Body of pancreas (tissue), 4 donors: ENCODE results near the gene TP53BP2. TPM values are rescaled to one million over a fixed set of nuclear protein-coding genes. Genes with fewer than 3 reads are reported as not detected.

ENCODE experiments used
- ATAC-seq: fragments of 150-250 bp; one replicate; pipeline ENCODE4 v1.9.1; 2016
- DNase-seq, 4 donors: peaks; one replicate each; pipeline ENCODE4 v3.0.0-alpha.2; 2019
- H3K27ac ChIP-seq, 4 donors: fragments of 200-600 bp; sonication (generic); 1 replicate in 3 of 4; 2 replicates in 1 of 4; pipeline versions ENCODE4 v1.5.1 to v1.6.1; 2016 to 2019; ENCODE audit warnings: mild to moderate bottlenecking in 1 of 4, mixed read lengths in 1 of 4, moderate library complexity in 1 of 4
- H3K27me3 ChIP-seq, 2 donors: fragments of 200-600 bp; sonication (generic); one replicate each; pipeline ENCODE4 v1.6.0; 2016; ENCODE audit warnings: mild to moderate bottlenecking in 1 of 2
- H3K36me3 ChIP-seq, 2 donors: fragments of 200-600 bp; sonication (generic); replicated peaks in 1 of 2; 2 replicates each; pipeline ENCODE4 v1.5.1; 2016; ENCODE audit warnings: low read depth in 2 of 2; ENCODE audit not compliant: insufficient read depth in 1 of 2
- H3K4me1 ChIP-seq: fragments of 200-600 bp; sonication (generic); one replicate; pipeline ENCODE4 v1.6.0; 2016
- H3K4me3 ChIP-seq, 2 donors: fragments of 200-600 bp; sonication (generic); 1 replicate in 1 of 2; 2 replicates in 1 of 2; pipeline ENCODE4 v1.5.1; 2016 to 2019
- H3K9me3 ChIP-seq, 3 donors: fragments of 200-600 bp; sonication (generic); 1 replicate in 2 of 3; 2 replicates in 1 of 3; pipeline ENCODE4 v1.5.1; 2016
- POLR2A ChIP-seq, 3 donors: fragments of 450-650 bp; IDR thresholded peaks; one replicate each; pipeline ENCODE4 v1.6.1; 2016; ENCODE audit warnings: antibody characterized with exemption in 3 of 3, mild to moderate bottlenecking in 2 of 3
- WGBS, 2 donors: methylation state at CpG; one replicate each; pipeline ENCODE4 v1.1.5; 2017; 5-methylcytosine and 5-hydroxymethylcytosine counted together
- intact Hi-C: fragments of 100-400 bp; cut with DNase I; formaldehyde crosslinking; loops from one replicate; pipeline ENCODE4 v1.15.1; 2023
- total RNA-seq, 2 donors: library from RNA; depleted of rRNA; stranded (reverse); fragments of >200 nt; gene quantifications; one replicate each; pipeline ENCODE4 v1.1.0, GENCODE V29; 2016
- TF ChIP-seq, protein P1 (sequence below), 7 experiments: fragments of 450-650 bp in 4 of 7; fragments of 200-600 bp in 3 of 7; sonication (generic) in 3 of 7; IDR thresholded peaks; one replicate each; pipeline ENCODE4 v1.5.1; 2016 to 2019; ENCODE audit warnings: antibody characterized with exemption in 7 of 7

The TP53BP2 gene
- total RNA-seq, 2 donors from 2014 or later, result 22.3 to 30.0 TPM

DNA sequence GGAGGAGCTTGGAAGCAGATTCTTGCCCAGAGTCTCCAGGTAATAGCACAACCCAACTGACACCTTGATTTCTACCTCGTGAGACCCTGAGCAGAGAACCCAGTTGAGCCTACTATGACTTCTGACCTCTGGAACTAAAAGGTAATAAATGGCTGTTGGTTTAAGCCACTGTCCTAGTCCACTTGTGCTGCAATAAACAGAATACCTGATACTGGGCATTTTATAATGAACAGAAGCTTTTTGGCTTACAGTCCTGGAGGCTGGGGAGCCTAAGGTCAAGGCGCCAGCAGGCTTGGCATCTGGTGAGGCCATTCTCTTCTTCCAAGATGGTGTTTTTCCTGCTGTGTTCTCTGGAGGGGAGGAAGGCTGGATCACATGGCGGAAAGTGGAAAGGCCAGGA, 39.9 kb upstream of the TP53BP2 start:
- DNase-seq (no peak), ATAC-seq (no peak)
- no peaks in the 10 kb centered on the region for H3K36me3 ChIP-seq
- 94 to 98% methylated on average over 3 of the region's 3 CpGs for WGBS, 2 donors
- H3K27me3 ChIP-seq, result no peaks in the 10 kb centered on the region
- no peak overlapping the region for H3K4me3 ChIP-seq
- no peaks in the 10 kb centered on the region for H3K9me3 ChIP-seq
- H3K27ac ChIP-seq, result no peak overlapping the region
- peaks cover 7% of the 10 kb centered on the region for H3K4me1 ChIP-seq
- intact Hi-C loops, result no loop called here
- TF ChIP-seq, protein P1, sequence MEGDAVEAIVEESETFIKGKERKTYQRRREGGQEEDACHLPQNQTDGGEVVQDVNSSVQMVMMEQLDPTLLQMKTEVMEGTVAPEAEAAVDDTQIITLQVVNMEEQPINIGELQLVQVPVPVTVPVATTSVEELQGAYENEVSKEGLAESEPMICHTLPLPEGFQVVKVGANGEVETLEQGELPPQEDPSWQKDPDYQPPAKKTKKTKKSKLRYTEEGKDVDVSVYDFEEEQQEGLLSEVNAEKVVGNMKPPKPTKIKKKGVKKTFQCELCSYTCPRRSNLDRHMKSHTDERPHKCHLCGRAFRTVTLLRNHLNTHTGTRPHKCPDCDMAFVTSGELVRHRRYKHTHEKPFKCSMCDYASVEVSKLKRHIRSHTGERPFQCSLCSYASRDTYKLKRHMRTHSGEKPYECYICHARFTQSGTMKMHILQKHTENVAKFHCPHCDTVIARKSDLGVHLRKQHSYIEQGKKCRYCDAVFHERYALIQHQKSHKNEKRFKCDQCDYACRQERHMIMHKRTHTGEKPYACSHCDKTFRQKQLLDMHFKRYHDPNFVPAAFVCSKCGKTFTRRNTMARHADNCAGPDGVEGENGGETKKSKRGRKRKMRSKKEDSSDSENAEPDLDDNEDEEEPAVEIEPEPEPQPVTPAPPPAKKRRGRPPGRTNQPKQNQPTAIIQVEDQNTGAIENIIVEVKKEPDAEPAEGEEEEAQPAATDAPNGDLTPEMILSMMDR (IDR thresholded peaks at IDR 0.05), result no peak
- no peak for TF ChIP-seq POLR2A (IDR thresholded peaks at IDR 0.05)

DNA sequence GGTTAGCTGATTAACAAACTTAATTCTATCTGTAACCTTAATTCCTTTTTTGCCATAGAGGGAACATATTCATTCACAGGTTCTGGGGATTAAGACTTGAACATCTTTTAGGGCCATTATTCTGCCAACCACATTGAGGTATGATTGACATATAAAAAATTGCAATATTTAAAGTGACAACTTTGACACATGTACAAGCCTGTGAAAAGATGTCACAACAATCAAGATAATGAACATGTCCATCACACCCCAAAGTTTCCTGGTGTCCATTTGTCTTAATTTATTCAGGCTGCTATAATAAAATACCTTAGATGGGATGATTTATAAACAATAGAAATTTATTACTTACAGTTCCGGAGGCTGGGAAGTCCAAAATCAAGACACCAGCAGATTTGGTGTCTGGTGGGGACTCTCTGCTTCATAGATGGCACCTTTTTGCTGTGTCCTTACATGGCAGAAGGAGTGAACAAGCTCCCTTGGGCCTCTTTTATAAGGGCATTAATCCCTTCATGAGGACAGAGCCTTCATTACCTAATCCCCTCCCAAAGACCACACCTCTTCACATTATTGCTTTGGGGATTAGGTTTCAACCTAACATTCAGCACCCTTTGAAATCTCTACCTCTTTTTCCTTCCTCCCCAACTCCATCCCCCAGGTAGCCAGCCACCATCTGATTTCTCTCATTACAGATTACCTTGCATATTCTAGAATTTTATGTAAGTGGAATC, 33.0 kb upstream of the TP53BP2 start:
- Histone ChIP-seq H3K4me1 (no peaks in the 10 kb centered on the region), H3K27ac (no peak overlapping the region), H3K9me3 (no peaks in the 10 kb centered on the region), H3K27me3 (no peaks in the 10 kb centered on the region), H3K36me3 (no peaks in the 10 kb centered on the region), H3K4me3 (no peak overlapping the region)
- WGBS, 2 donors, result 79 to 86% methylated on average over 1 of the region's 1 CpG
- no peak for ATAC-seq
- no peak for DNase-seq
- TF ChIP-seq, protein P1 (IDR thresholded peaks at IDR 0.05), result no peak
- TF ChIP-seq POLR2A (IDR thresholded peaks at IDR 0.05), result no peak
- intact Hi-C loops, result no loop called here

DNA sequence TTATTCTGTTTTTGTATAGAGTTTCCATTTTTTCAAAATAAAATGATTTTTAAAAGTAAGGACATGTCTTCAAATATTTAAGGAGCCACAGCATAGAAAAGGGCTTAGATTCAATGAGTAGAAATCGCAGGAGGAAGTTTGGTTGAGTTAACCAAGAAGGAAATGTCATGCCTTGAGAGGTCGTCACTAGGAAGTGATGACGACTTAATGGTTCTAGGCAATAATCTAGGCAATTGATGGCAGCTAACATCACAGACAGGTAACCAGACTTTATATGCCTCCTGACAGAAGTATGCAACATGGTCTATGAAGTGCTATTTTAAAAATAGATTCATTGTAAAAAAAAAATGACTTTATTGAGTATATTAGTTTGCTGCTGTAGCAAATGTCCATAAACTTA, 32.1 kb upstream of the TP53BP2 start:
- Histone ChIP-seq H3K9me3 (no peaks in the 10 kb centered on the region), H3K4me3 (no peak overlapping the region), H3K4me1 (no peaks in the 10 kb centered on the region), H3K27me3 (no peaks in the 10 kb centered on the region), H3K36me3 (no peaks in the 10 kb centered on the region), H3K27ac (no peak overlapping the region)
- 53 to 80% methylated on average over 3 of the region's 3 CpGs for WGBS, 2 donors
- TF ChIP-seq, protein P1 (IDR thresholded peaks at IDR 0.05), result no peak
- no peak for TF ChIP-seq POLR2A (IDR thresholded peaks at IDR 0.05)
- DNase-seq, result no peak
- intact Hi-C loops, result no loop called here
- no peak for ATAC-seq

DNA sequence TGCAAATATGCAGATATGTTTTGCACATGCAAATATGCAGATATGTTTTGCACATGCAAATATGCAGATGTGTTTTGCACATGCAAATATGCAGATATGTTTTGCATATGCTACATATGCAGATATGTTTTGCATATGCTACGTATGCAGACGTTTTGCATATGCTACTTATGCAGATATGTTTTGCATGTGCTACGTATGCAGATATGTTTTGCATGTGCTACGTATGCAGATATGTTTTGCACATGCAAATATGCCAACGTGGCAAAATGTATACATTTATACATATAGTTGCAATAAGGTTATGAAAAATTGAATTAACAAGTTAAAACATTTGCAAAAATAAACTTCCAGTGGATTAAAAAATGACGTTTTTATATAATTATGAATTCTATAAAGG, 30.8 kb upstream of the TP53BP2 start:
- Histone ChIP-seq H3K27ac (no peak overlapping the region), H3K36me3 (no peaks in the 10 kb centered on the region), H3K9me3 (no peaks in the 10 kb centered on the region), H3K4me3 (no peak overlapping the region), H3K27me3 (no peaks in the 10 kb centered on the region), H3K4me1 (no peaks in the 10 kb centered on the region)
- ATAC-seq (no peak), DNase-seq (no peak)
- TF ChIP-seq POLR2A (IDR thresholded peaks at IDR 0.05), result no peak
- TF ChIP-seq, protein P1 (IDR thresholded peaks at IDR 0.05), result no peak
- intact Hi-C loops, result no loop called here
- 60 to 64% methylated on average over 6 of the region's 6 CpGs for WGBS, 2 donors

DNA sequence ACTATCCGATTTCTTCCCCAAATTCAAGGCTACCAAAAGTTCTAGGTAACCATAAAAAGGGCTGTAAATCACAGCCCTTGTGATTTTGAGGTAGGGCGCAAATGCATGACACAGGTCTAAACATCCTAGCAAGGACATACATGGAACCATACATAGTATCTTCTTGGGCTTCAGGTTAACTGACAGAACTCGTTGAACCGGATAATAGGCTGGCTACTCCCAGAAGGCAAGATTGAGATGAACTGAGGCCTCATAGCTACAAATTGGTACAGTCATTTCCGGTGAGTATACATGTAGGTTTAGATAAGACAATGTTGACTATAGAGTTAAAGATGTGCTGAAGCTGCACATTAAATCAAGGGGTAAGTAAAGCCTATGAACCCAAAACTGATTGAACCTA, 27.3 kb upstream of the TP53BP2 start:
- H3K36me3 ChIP-seq, result no peaks in the 10 kb centered on the region
- H3K4me1 ChIP-seq, result no peaks in the 10 kb centered on the region
- no peak overlapping the region for H3K27ac ChIP-seq
- no peaks in the 10 kb centered on the region for H3K9me3 ChIP-seq
- H3K4me3 ChIP-seq, result no peak overlapping the region
- intact Hi-C loops, result no loop called here
- no peak for ATAC-seq
- H3K27me3 ChIP-seq, result no peaks in the 10 kb centered on the region
- DNase-seq, result no peak
- WGBS, 2 donors, result 77 to 80% methylated on average over 5 of the region's 5 CpGs
- no peak for TF ChIP-seq POLR2A (IDR thresholded peaks at IDR 0.05)
- TF ChIP-seq, protein P1 (IDR thresholded peaks at IDR 0.05), result no peak
